GM19043 (cell line): Measurements from ENCODE around the gene MZB1.

Source experiments
- ATAC-seq: cut with Tn5 transposase; IDR thresholded peaks from one replicate; pipeline ENCODE4 v1.9.1; 2021; ENCODE audit warnings: low read depth; ENCODE audit not compliant: unreplicated experiment

The MZB1 gene

GRCh38 chr5:139340051-139340450 is 49.7 kb downstream of the MZB1 start:
- no peak for ATAC-seq
